Subcutaneous adipose tissue (tissue), 4 donors: Measurements from ENCODE around the gene SYCP2. TPM values are rescaled to one million over a fixed set of nuclear protein-coding genes. Genes with fewer than 3 reads are reported as not detected.

Experiments
- CTCF ChIP-seq: fragments of 450-650 bp; IDR thresholded peaks from one replicate; pipeline ENCODE4 v1.5.1; 2016; ENCODE audit warnings: low read depth, mild to moderate bottlenecking, control low read depth, antibody characterized with exemption, moderate library complexity
- total RNA-seq, 4 donors: library from RNA; depleted of rRNA; stranded (reverse); fragments of >200 nt; gene quantifications; one replicate each; pipeline ENCODE4 v1.1.0, GENCODE V29; 2016

SYCP2 gene
- total RNA-seq, 4 donors from 2014 or later = 3.1 to 7.8 (median 3.8) TPM

- TF ChIP-seq CTCF = no peak
These were observed 7.5 kb upstream of the SYCP2 start for GRCh38 chr20:59940956-59941294.

- no peak for TF ChIP-seq CTCF
These were observed 6.9 kb upstream of the SYCP2 start, which contains the start of the genes FAM217B and PPP1R3D for GRCh38 chr20:59940129-59940955. TSS of gene FAM217B (plus strand) at chr20:59940389. CDS start at chr20:59943944, 3,555 bp downstream. TSS of gene PPP1R3D (minus strand) at chr20:59940305. CDS start at chr20:59939931, 374 bp downstream.

- no peak for TF ChIP-seq CTCF
These were observed 6.4 kb upstream of the SYCP2 start for GRCh38 chr20:59939879-59940128.

DNA sequence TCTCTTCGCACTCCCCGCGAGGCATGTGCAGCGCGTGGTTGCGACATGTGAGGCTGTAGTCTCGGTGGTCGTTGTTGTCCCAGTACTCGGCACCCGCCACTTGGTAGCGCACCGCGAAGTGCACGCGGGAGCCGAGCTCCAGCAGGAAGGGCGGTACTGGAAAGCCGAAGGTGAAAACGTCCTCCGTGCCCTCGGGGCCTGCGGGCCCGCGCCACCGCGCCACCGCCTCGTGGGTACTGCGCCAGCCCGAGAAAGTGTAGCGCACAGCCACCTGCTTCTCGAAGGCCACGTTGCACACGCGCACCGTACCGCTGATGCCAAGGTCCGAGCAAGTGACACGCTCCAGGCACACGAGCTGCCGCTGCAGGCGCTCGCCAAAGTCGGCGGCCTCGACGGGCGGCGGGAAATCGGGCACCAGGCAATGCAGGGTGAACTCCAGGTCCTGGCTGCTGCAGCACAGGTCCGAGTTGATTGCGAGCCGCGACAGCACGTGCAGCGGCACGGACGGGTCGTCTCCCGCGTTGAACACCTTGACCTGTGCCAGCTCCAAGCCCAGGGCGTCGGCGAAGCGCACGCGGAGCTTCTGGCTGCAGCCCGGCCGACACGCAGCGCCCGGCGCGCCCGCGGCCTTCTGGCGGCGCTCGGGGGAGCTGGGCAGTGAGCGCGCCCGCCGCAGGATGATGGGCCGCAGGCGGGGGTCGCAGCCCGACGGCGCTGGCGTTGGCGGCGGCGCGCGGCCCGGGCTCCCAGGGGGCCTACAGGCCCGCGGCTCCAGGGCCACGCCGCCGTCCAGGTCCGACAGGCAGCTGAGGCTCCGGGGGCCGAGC, 5.8 kb upstream of the SYCP2 start:
- no peak for TF ChIP-seq CTCF

DNA sequence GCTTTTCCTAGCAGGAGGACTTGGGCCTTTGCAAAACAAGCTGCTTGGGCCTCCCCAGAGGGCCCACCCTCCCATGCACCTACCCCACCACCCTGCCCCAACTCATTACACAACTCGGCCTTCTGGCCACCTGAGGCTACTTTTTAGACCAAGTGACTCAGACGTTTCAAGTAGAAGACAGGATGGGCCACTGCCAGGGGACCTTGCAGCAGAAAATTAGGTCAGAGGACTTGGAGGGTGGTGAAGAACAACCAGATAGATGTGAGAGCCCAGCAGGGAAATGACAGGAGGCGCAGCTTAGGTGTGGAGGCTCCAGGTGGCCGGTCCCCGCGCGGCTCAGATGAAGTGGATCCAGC, 5.2 kb upstream of the SYCP2 start:
- no peak for TF ChIP-seq CTCF

- no peak for TF ChIP-seq CTCF
These were observed 4.8 kb upstream of the SYCP2 start for GRCh38 chr20:59938221-59938620.

DNA sequence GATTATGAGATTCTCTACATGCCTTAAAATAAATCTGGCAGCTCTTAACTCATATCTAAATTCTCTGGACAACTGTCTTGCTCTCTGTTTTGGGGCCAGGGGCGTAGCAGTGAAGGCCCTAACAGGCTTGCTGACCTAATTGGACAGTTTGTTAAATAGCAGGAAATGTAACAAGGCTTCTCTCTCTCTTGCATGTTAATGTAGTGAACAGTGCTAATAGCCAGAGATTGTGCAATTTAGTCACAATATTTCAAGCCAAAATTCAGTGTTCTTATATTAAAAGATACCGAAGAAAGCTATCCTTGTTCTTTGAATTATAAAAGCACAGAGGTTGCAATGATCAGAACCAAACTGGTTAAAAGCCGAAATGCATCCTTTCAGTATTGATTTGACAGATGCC, 3.7 kb upstream of the SYCP2 start:
- no peak for TF ChIP-seq CTCF
